Activated T-helper 2 cell treated with anti-CD3 and anti-CD28 coated beads, Interferon-gamma antibody, Interleukin-2, Interleukin-4, amounts not matched to agents 10 μg/mL and 5 μg/mL and 100 μg/mL, durations not matched to agents 14 hours and 24 hours and 36 hours (primary cell): ENCODE measurements around the gene USP21. TPM values are rescaled to one million over a fixed set of nuclear protein-coding genes. Genes with fewer than 3 reads are reported as not detected.
"Not testable (repeated sequence)": the region's sequence is repeated elsewhere in the genome, so short reads cannot be mapped to it uniquely, and the experiment has no call there.

Experiments
- DNase-seq: peaks from one replicate; pipeline ENCODE4 v3.0.0; 2021; ENCODE audit warnings: low spot score
- H3K27ac Mint-ChIP-seq: one replicate; pipeline ENCODE4 v1.8.0; 2021; ENCODE audit warnings: mixed read lengths
- H3K27me3 Mint-ChIP-seq: one replicate; pipeline ENCODE4 v1.8.0; 2021; ENCODE audit warnings: low read depth, mixed read lengths
- H3K36me3 Mint-ChIP-seq: one replicate; pipeline ENCODE4 v1.8.0; 2021; ENCODE audit warnings: low read depth, mixed read lengths
- H3K4me1 Mint-ChIP-seq: one replicate; pipeline ENCODE4 v1.8.0; 2021; ENCODE audit warnings: low read depth, mixed read lengths
- H3K4me3 Mint-ChIP-seq: one replicate; pipeline ENCODE4 v1.8.0; 2021; ENCODE audit warnings: low read depth, mild to moderate bottlenecking, moderate library complexity, mixed read lengths
- H3K9me3 Mint-ChIP-seq: one replicate; pipeline ENCODE4 v1.8.0; 2021; ENCODE audit warnings: mixed read lengths
- intact Hi-C: fragments of 100-400 bp; cut with micrococcal nuclease; formaldehyde crosslinking; loops from one replicate; pipeline ENCODE4 v1.15.1; 2023
- total RNA-seq: library from RNA; stranded (reverse); gene quantifications from 2 replicates; pipeline ENCODE4 v1.2.3, GENCODE V29; 2022

USP21 gene, protein sequence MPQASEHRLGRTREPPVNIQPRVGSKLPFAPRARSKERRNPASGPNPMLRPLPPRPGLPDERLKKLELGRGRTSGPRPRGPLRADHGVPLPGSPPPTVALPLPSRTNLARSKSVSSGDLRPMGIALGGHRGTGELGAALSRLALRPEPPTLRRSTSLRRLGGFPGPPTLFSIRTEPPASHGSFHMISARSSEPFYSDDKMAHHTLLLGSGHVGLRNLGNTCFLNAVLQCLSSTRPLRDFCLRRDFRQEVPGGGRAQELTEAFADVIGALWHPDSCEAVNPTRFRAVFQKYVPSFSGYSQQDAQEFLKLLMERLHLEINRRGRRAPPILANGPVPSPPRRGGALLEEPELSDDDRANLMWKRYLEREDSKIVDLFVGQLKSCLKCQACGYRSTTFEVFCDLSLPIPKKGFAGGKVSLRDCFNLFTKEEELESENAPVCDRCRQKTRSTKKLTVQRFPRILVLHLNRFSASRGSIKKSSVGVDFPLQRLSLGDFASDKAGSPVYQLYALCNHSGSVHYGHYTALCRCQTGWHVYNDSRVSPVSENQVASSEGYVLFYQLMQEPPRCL
- total RNA-seq, result 31.9 and 33.0 TPM in 2 replicates

DNA sequence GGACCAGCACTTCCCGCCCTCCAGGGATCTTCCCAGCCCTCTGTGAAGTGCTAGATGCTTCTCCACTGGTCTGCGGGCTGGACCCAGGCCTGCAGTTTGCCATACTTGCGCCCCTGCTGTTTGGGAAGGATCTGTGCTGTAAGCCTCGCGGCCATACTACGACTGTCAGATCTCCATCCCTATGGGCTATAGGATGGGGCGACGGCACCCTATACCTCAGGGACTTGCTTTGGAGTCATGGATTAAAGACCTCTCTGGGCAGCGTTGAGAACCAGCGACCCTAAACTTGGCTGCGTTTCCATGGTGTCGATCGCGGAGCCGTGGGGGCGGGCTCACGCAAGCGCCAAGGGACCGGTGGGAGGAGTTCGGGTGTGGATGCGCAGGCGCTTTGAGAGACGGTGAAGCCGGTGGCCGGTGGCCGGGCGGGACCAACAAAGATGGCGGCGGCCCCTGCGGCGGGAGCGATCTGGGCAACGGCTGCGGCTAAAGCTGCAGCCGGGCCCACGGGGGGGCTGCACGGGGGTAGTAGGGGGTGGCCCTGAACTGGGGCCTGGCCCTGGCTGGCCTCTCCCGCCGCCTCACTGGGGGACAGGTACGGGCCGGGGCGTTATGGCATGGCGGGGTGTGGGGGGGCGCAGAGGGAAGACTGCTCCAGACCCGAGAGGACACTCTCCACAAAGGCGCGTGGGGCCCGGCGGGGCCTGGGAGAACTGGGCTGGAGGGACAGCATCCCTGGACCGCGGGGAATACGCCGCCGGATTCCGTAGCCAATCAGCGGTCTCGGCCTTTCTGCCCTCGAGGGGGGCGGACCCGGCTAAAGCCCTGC lies at the start of gene USP21:
Gene USP21, plus strand, starts transcription at position 414 of the 826 bp plus-strand sequence. CDS start 1,141 bp downstream, outside the sequence.
- peak; percentile 89 for DNase-seq
- no peaks in the 10 kb centered on the region for H3K9me3 Mint-ChIP-seq
- H3K27ac Mint-ChIP-seq, result peak within 1 kb of the TSS; percentile 92
- peak within 1 kb of the TSS; percentile 86 for H3K4me3 Mint-ChIP-seq
- H3K27me3 Mint-ChIP-seq, result no peaks in the 10 kb centered on the region
- intact Hi-C loops, result loop anchor here (5.0 kb wide), 1 partner anchor 92 kb away; the partner anchor contains the start of gene ARHGAP30
- H3K4me1 Mint-ChIP-seq, result peaks cover 43% of the 10 kb centered on the region
- peaks cover 74% of the 10 kb centered on the region for H3K36me3 Mint-ChIP-seq

DNA sequence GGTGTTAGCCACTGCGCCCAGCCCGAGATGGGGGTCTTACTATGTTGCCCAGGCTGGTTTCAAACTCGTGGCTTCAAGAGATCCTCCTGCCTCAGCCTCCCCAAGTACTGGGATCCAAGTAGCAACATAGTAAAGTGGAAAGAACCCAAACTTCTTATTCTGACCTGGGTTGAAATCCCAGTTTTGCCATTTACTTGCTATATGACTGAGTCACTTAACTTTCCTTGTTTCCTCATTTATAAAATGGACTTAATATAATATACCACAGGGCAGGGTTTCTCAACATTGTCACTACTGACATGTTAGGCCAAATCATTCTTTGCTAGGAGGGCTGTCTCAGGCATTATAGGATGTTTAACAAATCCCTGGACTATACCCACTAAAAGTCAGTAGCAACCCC lies 48.2 kb upstream of the USP21 start:
- intact Hi-C loops, result loop anchor here (5.0 to 10.0 kb wide), 3 partner anchors 396 to 486 kb away; partner anchors contain the start of gene CD48
- no peaks in the 10 kb centered on the region for H3K27me3 Mint-ChIP-seq
- H3K9me3 Mint-ChIP-seq, result no peaks in the 10 kb centered on the region
- peaks cover 47% of the 10 kb centered on the region for H3K36me3 Mint-ChIP-seq
- peaks cover 40% of the 10 kb centered on the region for H3K4me1 Mint-ChIP-seq
- H3K4me3 Mint-ChIP-seq, result no peak overlapping the region
- H3K27ac Mint-ChIP-seq, result peak overlapping the region; percentile 62
- DNase-seq, result no peak

DNA sequence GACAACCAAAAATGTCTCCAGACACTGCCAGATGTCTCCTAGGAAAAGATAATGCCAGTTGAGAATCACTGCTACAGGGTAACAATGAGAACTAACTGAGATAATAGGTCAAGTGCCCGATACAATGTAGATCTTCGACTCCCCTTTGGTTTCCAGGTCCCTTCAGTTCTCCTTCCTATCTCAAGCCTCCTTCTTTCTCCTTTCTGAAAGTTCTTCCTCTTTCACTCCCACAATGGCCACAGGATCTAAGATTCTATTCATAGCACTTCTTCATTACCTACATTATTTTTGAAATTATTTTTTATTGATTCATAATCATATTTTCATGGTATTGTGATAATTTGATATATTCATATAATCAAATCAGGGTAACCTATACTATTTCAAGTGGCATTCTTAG lies 47.8 kb upstream of the USP21 start:
- Mint-ChIP-seq H3K4me1 (peaks cover 43% of the 10 kb centered on the region), H3K36me3 (peaks cover 46% of the 10 kb centered on the region), H3K27ac (peak overlapping the region; percentile 62), H3K27me3 (no peaks in the 10 kb centered on the region), H3K4me3 (no peak overlapping the region), H3K9me3 (no peaks in the 10 kb centered on the region)
- intact Hi-C loops, result loop anchor here (5.0 to 10.0 kb wide), 3 partner anchors 397 to 487 kb away; partner anchors contain the start of gene CD48
- no peak for DNase-seq

DNA sequence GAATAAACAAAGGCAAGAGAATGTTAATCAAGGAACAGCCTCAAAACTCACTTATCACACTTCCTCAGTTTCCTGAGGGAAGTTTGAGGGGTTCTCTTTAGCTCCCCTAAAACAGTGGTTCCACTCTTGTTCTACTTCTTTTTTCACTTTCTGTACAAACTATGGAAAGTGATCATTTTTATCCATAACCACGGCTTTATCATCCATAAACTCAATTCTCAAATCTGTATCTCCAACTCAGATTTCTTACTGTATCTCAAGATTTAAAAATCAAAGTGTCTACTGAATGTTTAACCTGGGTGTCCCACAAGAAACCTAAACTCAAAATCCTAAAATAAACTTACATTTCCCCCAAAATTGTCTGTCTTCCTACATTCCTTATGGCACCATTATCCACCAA lies 45.4 kb upstream of the USP21 start:
- Mint-ChIP-seq H3K27me3 (no peaks in the 10 kb centered on the region), H3K27ac (peak overlapping the region; percentile 3), H3K36me3 (peaks cover 47% of the 10 kb centered on the region), H3K4me1 (peaks cover 49% of the 10 kb centered on the region), H3K4me3 (no peak overlapping the region), H3K9me3 (no peaks in the 10 kb centered on the region)
- intact Hi-C loops, result loop anchor here (2.0 to 10.0 kb wide), 4 partner anchors 17 to 489 kb away; partner anchors contain the start of gene CD48
- DNase-seq, result no peak

DNA sequence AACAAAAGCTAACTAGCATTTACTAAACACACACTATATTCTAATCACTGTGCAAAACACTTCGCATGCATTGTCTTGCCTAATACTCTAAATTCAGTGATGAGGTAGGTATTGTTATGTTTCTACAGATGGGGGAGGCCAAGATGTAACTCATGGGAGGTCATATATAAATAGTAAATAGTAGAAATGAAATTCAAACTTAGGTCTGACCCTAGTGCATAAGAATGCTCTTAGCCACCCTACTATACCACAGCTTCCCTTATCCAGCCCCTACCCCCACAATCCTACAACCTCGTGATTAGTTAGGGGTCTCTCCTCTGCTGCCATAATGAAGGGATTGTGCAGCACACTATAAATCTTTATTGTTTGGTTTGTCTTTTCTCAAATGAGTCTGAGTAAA lies 44.7 kb upstream of the USP21 start:
- Mint-ChIP-seq H3K9me3 (no peaks in the 10 kb centered on the region), H3K27me3 (no peaks in the 10 kb centered on the region), H3K27ac (peak overlapping the region; percentile 3), H3K4me1 (peaks cover 55% of the 10 kb centered on the region), H3K4me3 (no peak overlapping the region), H3K36me3 (peaks cover 46% of the 10 kb centered on the region)
- intact Hi-C loops, result loop anchor here (2.0 to 10.0 kb wide), 4 partner anchors 18 to 490 kb away; partner anchors contain the start of gene CD48
- no peak for DNase-seq

DNA sequence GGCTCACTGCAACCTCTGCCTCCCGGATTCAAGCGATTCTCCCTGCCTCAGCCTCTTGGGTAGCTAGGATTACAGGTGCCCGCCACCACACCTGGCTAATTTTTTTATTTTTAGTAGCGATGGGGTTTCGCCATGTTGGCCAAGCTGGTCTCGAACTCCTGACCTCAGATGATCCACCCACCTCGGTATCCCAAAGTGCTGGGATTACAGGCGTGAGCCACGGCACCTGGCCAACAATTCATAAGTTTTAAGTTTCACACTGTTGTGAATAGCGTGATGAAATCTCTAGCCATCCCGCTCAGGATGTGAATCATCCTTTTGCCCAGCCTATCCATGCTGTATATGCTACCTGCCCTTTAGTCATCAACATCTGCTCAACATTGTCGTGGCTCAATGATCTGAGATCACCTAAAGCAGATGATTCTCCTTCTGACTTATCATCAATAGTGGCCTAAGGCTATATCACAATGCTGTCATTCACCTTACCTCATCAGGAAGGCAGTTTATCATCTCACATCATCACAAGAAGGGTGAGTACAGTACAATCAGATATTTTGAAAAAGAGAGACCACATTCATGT lies 44.1 kb upstream of the USP21 start:
- H3K4me3 Mint-ChIP-seq, result peak overlapping the region; percentile 93
- intact Hi-C loops, result loop anchor here (2.0 to 10.0 kb wide), 6 partner anchors 18 to 490 kb away; partner anchors contain the start of genes CD48, PPOX and USF1
- peaks cover 53% of the 10 kb centered on the region for H3K36me3 Mint-ChIP-seq
- no peak for DNase-seq
- H3K27me3 Mint-ChIP-seq, result no peaks in the 10 kb centered on the region
- H3K27ac Mint-ChIP-seq, result peak overlapping the region; percentile 56
- H3K9me3 Mint-ChIP-seq, result no peaks in the 10 kb centered on the region
- peaks cover 60% of the 10 kb centered on the region for H3K4me1 Mint-ChIP-seq

DNA sequence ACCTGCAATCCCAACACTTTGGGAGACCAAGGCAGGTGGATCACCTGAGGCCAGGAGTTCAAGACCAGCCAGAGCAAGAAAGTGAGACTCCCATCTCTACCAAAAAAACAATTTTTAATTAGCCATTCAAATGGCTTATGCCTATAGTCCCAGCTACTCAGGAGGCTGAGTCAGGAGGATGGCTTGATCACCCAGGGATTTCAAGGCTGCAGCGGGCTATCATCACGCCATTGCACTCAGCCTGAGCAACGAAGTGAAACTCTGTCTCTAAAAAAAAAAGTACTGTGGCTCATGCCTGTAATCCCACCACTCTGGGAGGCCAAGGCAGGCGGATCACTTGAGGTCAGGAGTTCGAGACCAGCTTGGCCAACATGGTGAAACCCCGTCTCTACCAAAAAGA lies 43.3 kb upstream of the USP21 start:
- intact Hi-C loops, result loop anchor here (2.0 to 10.0 kb wide), 6 partner anchors 19 to 491 kb away; partner anchors contain the start of genes CD48, PPOX and USF1
- DNase-seq, H3K27me3 Mint-ChIP-seq, H3K9me3 Mint-ChIP-seq: not testable (repeated sequence)
- Mint-ChIP-seq H3K27ac (peak overlapping the region; percentile 56), H3K4me3 (peak overlapping the region; percentile 93), H3K36me3 (peaks cover 60% of the 10 kb centered on the region), H3K4me1 (peaks cover 62% of the 10 kb centered on the region)

DNA sequence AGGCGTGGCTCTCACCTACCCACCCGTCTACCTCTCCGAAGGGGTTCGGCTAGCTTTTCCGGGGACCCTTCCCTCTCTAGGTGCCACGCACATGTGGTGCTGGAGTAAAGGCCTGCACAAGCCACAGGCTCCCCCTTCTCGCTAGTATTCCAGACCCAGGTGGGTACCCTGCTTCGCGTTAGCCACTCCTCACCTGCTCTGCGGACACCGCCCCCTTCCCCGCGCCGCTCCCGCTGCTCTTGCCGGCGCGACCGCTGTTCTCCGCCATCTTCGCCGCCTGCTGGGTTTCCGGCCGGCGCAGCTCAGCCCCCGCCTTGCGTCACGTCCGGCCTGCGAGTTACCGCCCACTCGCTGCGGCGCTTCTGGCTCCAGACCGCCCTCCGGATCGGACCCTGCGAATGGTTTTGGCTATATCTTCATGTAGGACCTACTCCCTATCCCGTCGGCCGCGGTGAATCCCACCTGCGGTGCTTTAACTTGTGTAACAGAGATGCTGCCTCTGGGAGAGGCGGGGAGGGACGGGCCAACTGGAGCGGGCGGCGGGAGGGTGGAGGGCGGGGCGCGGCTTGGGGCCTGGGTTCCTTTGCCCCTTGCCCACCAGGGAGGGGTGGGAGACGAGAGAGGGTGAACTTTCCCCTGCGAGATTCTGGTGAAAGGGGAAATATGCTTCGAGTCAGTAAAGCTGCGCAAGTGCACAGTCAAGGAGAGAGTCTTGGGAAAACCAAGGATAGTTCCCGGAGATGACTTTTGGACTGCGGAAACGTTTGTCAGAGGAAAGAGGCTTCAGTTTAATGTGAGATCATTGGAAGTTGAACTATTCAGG lies 41.3 kb upstream of the USP21 start, which contains the start of the genes NIT1 and PFDN2:
Gene NIT1, plus strand, starts transcription at position 347 of the 823 bp plus-strand sequence. Its CDS starts 72 bp downstream, at position 419.
Gene PFDN2, minus strand, starts transcription at position 279 of the 823 bp plus-strand sequence. Its CDS starts 11 bp downstream, at position 268.
- Mint-ChIP-seq H3K27ac (peak within 1 kb of the TSS; percentile 96), H3K36me3 (peaks cover 70% of the 10 kb centered on the region), H3K4me3 (peak within 1 kb of the TSS; percentile 93), H3K4me1 (peaks cover 51% of the 10 kb centered on the region), H3K27me3 (no peaks in the 10 kb centered on the region), H3K9me3 (no peaks in the 10 kb centered on the region)
- intact Hi-C loops, result loop anchor here (1.0 to 10.0 kb wide), 8 partner anchors 14 to 493 kb away; partner anchors contain the start of genes CD48, DEDD, PPOX and USF1
- DNase-seq, result peak; percentile 84

DNA sequence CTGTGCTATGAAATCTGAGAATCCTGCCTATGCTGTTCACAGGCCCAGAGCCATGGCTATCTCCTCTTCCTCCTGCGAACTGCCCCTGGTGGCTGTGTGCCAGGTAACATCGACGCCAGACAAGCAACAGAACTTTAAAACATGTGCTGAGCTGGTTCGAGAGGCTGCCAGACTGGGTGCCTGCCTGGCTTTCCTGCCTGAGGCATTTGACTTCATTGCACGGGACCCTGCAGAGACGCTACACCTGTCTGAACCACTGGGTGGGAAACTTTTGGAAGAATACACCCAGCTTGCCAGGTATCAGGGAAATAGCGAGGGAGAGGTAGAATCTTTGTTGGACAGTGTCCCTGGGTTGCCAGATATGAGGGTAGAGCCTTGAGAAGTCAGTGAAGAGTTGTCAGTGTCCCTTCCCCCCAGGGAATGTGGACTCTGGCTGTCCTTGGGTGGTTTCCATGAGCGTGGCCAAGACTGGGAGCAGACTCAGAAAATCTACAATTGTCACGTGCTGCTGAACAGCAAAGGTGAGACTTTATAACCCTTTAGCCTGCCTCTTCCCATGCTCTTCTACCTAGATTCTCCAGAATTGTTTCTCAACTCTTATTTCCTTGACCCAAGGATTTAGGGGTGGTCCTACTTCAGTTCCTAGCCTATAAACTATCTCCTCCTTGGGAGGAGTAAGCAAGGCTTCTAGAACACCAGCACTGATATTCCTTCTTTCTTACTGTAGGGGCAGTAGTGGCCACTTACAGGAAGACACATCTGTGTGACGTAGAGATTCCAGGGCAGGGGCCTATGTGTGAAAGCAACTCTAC lies 40.0 kb upstream of the USP21 start:
- Mint-ChIP-seq H3K4me1 (peaks cover 38% of the 10 kb centered on the region), H3K9me3 (no peaks in the 10 kb centered on the region), H3K4me3 (peak overlapping the region; percentile 93), H3K27me3 (no peaks in the 10 kb centered on the region), H3K36me3 (peaks cover 72% of the 10 kb centered on the region), H3K27ac (peak overlapping the region; percentile 96)
- DNase-seq, result peak; percentile 55
- intact Hi-C loops, result loop anchor here (2.0 to 10.0 kb wide), 7 partner anchors 36 to 494 kb away; partner anchors contain the start of genes CD48, PPOX and USF1

DNA sequence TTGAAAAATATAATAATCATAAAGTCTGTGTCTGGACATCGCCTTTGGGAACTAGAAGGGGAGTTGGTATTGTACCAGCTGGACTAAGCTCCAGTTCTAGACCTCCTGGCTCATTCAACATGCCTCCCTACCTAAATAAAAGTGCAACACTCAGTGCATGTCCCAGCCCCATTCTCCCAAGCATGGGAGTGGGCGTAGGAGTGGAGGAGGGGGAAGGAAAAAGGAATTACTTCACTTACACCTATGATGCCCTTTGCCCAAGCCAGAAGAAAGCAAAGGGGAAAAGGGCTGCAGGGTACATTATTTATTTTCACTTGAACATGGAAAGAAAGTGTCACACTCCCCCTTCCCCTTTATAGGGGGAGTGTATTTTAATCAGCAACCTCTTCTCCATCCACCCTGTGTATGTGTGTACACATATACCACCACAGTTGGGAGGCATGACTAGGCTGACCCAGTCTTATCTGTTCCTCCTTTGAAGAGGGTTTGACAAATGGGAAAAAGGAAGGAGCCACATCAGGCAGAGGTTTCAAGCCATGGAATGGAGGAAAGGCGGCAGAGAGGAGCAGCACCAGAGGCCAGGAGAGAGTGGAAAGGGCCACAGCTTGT lies 38.2 kb upstream of the USP21 start:
- H3K4me3 Mint-ChIP-seq, result no peak overlapping the region
- peaks cover 24% of the 10 kb centered on the region for H3K4me1 Mint-ChIP-seq
- intact Hi-C loops, result no loop called here
- no peaks in the 10 kb centered on the region for H3K9me3 Mint-ChIP-seq
- peaks cover 74% of the 10 kb centered on the region for H3K36me3 Mint-ChIP-seq
- no peaks in the 10 kb centered on the region for H3K27me3 Mint-ChIP-seq
- no peak for DNase-seq
- peak overlapping the region; percentile 57 for H3K27ac Mint-ChIP-seq
